Spleen (tissue), 11 donors: Measurements from ENCODE around the gene BCO2. TPM values are rescaled to one million over a fixed set of nuclear protein-coding genes. Genes with fewer than 3 reads are reported as not detected.

ENCODE experiments used
- DNase-seq: peaks from one replicate; pipeline ENCODE4 v3.0.0-alpha.2; 2020
- H3K27ac ChIP-seq, 8 donors: fragments of 200-600 bp; sonication (generic) in 7 of 8; 1 replicate in 4 of 8; 2 replicates in 4 of 8; pipeline versions ENCODE4 v1.5.0 to v1.8.0; 2016 to 2021; ENCODE audit warnings: inconsistent platforms in 4 of 8, mild to moderate bottlenecking in 4 of 8, moderate library complexity in 1 of 8
- H3K27me3 ChIP-seq, 7 donors: fragments of 200-600 bp; sonication (generic) in 6 of 7; replicated peaks in 1 of 7; 1 replicate in 4 of 7; 2 replicates in 3 of 7; pipeline versions ENCODE4 v1.5.0 to v1.8.0; 2016 to 2021; ENCODE audit warnings: inconsistent platforms in 3 of 7, mild to moderate bottlenecking in 1 of 7
- H3K36me3 ChIP-seq, 6 donors: fragments of 200-600 bp; sonication (generic) in 5 of 6; 1 replicate in 4 of 6; 2 replicates in 2 of 6; pipeline versions ENCODE4 v1.5.0 to v1.8.0; 2016 to 2021; ENCODE audit warnings: inconsistent platforms in 2 of 6
- H3K4me1 ChIP-seq, 6 donors: fragments of 200-600 bp; sonication (generic) in 5 of 6; 1 replicate in 3 of 6; 2 replicates in 3 of 6; pipeline versions ENCODE4 v1.5.0 to v1.8.0; 2016 to 2021; ENCODE audit warnings: inconsistent platforms in 3 of 6
- H3K4me3 ChIP-seq, 8 donors: fragments of 200-600 bp; sonication (generic) in 7 of 8; 1 replicate in 4 of 8; 2 replicates in 4 of 8; pipeline versions ENCODE4 v1.5.0 to v1.8.0; 2016 to 2021; ENCODE audit warnings: inconsistent platforms in 4 of 8, mild to moderate bottlenecking in 4 of 8, moderate library complexity in 2 of 8
- H3K9me3 ChIP-seq, 8 donors: fragments of 200-600 bp; sonication (generic) in 7 of 8; 1 replicate in 4 of 8; 2 replicates in 4 of 8; pipeline versions ENCODE4 v1.5.0 to v1.8.0; 2016 to 2021; ENCODE audit warnings: inconsistent platforms in 4 of 8
- CTCF ChIP-seq, 11 experiments: fragments of 200-600 bp in 7 of 11; fragments of 450-650 bp in 4 of 11; sonication (generic) in 4 of 11; IDR thresholded peaks in 8 of 11; conservative IDR thresholded peaks in 3 of 11; 1 replicate in 7 of 11; 2 replicates in 4 of 11; pipeline versions ENCODE4 v1.4.0 to v1.8.0; 2016 to 2021; ENCODE audit warnings: antibody characterized with exemption in 11 of 11, inconsistent platforms in 4 of 11, mild to moderate bottlenecking in 1 of 11
- POLR2A ChIP-seq, 3 donors: fragments of 450-650 bp; IDR thresholded peaks; one replicate each; pipeline ENCODE4 v1.5.1; 2017; ENCODE audit warnings: antibody characterized with exemption in 3 of 3, mild to moderate bottlenecking in 1 of 3
- POLR2AphosphoS5 ChIP-seq, 3 donors: sonication (generic); formaldehyde crosslinking; IDR thresholded peaks; one replicate each; pipeline ENCODE4 v1.5.1; 2017; ENCODE audit warnings: antibody characterized with exemption in 3 of 3
- WGBS, 5 donors: extraction: QIAGEN DNeasy Blood & Tissue Kit in 3 of 5; methylation state at CpG; one replicate each; pipeline versions ENCODE4 v1.1.5 to v1.1.7; 2013 to 2018; 5-methylcytosine and 5-hydroxymethylcytosine counted together
- intact Hi-C: fragments of 100-400 bp; cut with DNase I; formaldehyde crosslinking; loops from one replicate; pipeline ENCODE4 v1.15.0; 2023; ENCODE audit warnings: low total_unique reads
- polyA plus RNA-seq, 3 donors: library from polyadenylated mRNA; stranded (reverse); fragments of 200-250 nt; gene quantifications; one replicate each; pipeline ENCODE4 v1.2.1, GENCODE V29; 2013
- total RNA-seq, 7 donors: library from RNA; depleted of rRNA in 3 of 7; stranded (reverse); fragments of >200 nt in 3 of 7; fragmentation: NEBNext Ultra II Directional in 4 of 7; extraction: Animal tissue kit (Norgen Biotek cat#: 25700) in 4 of 7; gene quantifications; one replicate each; pipeline versions ENCODE4 v1.1.0 to v1.2.1, GENCODE V29; 2016 to 2021
- donor health status: healthy with polysubstance abuse.
- donor health status: DM: no; HTN: no; CAD: no; lungs with moderate emphysema.
- donor health status: DM: no; HTN: no; CAD: no.
- donor health status: Bipolar disorder and iron deficiency.
- donor health status: healthy.
- donor health status: DM: no; HTN: no; CAD: no.
- donor health status: DM: yes; HTN: yes; CAD: no.

Gene BCO2
- total and polyA plus RNA-seq, 10 donors, result 1.6 to 7.8 (median 3.8) TPM

GRCh38 chr11:112210890-112211289 lies 35.6 kb downstream of the BCO2 start:
- H3K4me1 ChIP-seq, result peaks cover 0 to 7% (median 0%) of the 10 kb centered on the region in 6 donors
- no peak for DNase-seq
- TF ChIP-seq POLR2AphosphoS5 (IDR thresholded peaks at IDR 0.05) (no peak), CTCF (IDR thresholded peaks at IDR 0.05 in 8 of 11, conservative IDR thresholded peaks at IDR 0.05 in 3 of 11) (no peak), POLR2A (IDR thresholded peaks at IDR 0.05) (no peak)
- H3K27ac ChIP-seq, result no peak overlapping the region
- intact Hi-C loops, result loop anchor here (10.0 kb wide), 2 partner anchors 1074 to 1324 kb away; no protein-coding TSS in a partner anchor
- no peaks in the 10 kb centered on the region for H3K9me3 ChIP-seq
- H3K27me3 ChIP-seq, result no peaks in the 10 kb centered on the region
- no peaks in the 10 kb centered on the region for H3K36me3 ChIP-seq
- no peak overlapping the region for H3K4me3 ChIP-seq
- 72 to 83% (median 83%) methylated on average over 1 of the region's 1 CpG for WGBS, 5 donors

- H3K27me3 ChIP-seq, result no peaks in the 10 kb centered on the region
- intact Hi-C loops, result loop anchor here (10.0 kb wide), 2 partner anchors 1073 to 1323 kb away; no protein-coding TSS in a partner anchor
- H3K27ac ChIP-seq, result no peak overlapping the region
- H3K4me1 ChIP-seq, result peaks cover 0 to 7% (median 0%) of the 10 kb centered on the region in 6 donors
- WGBS, 5 donors, result 33 to 46% (median 39%) methylated on average over 2 of the region's 2 CpGs
- TF ChIP-seq CTCF (IDR thresholded peaks at IDR 0.05 in 8 of 11, conservative IDR thresholded peaks at IDR 0.05 in 3 of 11) (no peak), POLR2AphosphoS5 (IDR thresholded peaks at IDR 0.05) (no peak), POLR2A (IDR thresholded peaks at IDR 0.05) (no peak)
- no peak overlapping the region for H3K4me3 ChIP-seq
- H3K9me3 ChIP-seq, result no peaks in the 10 kb centered on the region
- no peak for DNase-seq
- H3K36me3 ChIP-seq, result no peaks in the 10 kb centered on the region
These were observed 36.2 kb downstream of the BCO2 start for GRCh38 chr11:112211536-112211935.

GRCh38 chr11:112212290-112212689 lies 37.0 kb downstream of the BCO2 start:
- no peak for DNase-seq
- Histone ChIP-seq H3K9me3 (no peaks in the 10 kb centered on the region), H3K36me3 (no peaks in the 10 kb centered on the region), H3K4me3 (no peak overlapping the region), H3K27ac (no peak overlapping the region), H3K27me3 (no peaks in the 10 kb centered on the region), H3K4me1 (peaks cover 0 to 7% (median 0%) of the 10 kb centered on the region in 6 donors)
- intact Hi-C loops, result loop anchor here (10.0 kb wide), 2 partner anchors 1073 to 1323 kb away; no protein-coding TSS in a partner anchor
- WGBS, 5 donors, result 89 to 93% (median 92%) methylated on average over 3 of the region's 3 CpGs
- TF ChIP-seq POLR2AphosphoS5 (IDR thresholded peaks at IDR 0.05) (no peak), CTCF (IDR thresholded peaks at IDR 0.05 in 8 of 11, conservative IDR thresholded peaks at IDR 0.05 in 3 of 11) (no peak), POLR2A (IDR thresholded peaks at IDR 0.05) (no peak)

- Histone ChIP-seq H3K36me3 (no peaks in the 10 kb centered on the region), H3K4me1 (peaks cover 0 to 7% (median 0%) of the 10 kb centered on the region in 6 donors), H3K27ac (no peak overlapping the region), H3K4me3 (no peak overlapping the region), H3K27me3 (no peaks in the 10 kb centered on the region), H3K9me3 (no peaks in the 10 kb centered on the region)
- intact Hi-C loops, result loop anchor here (10.0 kb wide), 2 partner anchors 1072 to 1322 kb away; no protein-coding TSS in a partner anchor
- no peak for DNase-seq
- no peak for TF ChIP-seq POLR2A (IDR thresholded peaks at IDR 0.05)
These were observed 37.4 kb downstream of the BCO2 start for GRCh38 chr11:112212710-112213109.
